HepG2 (cell line): ENCODE measurements around the gene RHBDD1. TPM values are rescaled to one million over a fixed set of nuclear protein-coding genes. Genes with fewer than 3 reads are reported as not detected.

Source experiments
- ARHGAP35 ChIP-seq: sonication (generic); formaldehyde crosslinking; IDR thresholded peaks from 2 replicates; pipeline ENCODE4 v1.9.0; 2022; ENCODE audit warnings: mild to moderate bottlenecking, inconsistent platforms, moderate library complexity, missing genetic modification reagents, borderline replicate concordance
- ERF ChIP-seq: IDR thresholded peaks from 2 replicates; pipeline ENCODE4 v1.6.1; 2018; ENCODE audit warnings: missing biosample characterization, missing genetic modification reagents
- EZH2 ChIP-seq: conservative IDR thresholded peaks from 2 replicates; pipeline ENCODE4 v1.6.1; 2012; ENCODE audit warnings: mild to moderate bottlenecking, low read depth, low read length, moderate library complexity
- HDAC6 ChIP-seq: fragments of 200-600 bp; sonication (generic); IDR thresholded peaks from 2 replicates; pipeline ENCODE4 v1.7.0; 2017; ENCODE audit warnings: mild to moderate bottlenecking, antibody characterized with exemption, low read length, low read depth
- KAT7 ChIP-seq: IDR thresholded peaks from 2 replicates; pipeline ENCODE4 v1.6.1; 2018; ENCODE audit warnings: borderline replicate concordance, missing compliant biosample characterization
- ONECUT2 ChIP-seq: sonication (generic); formaldehyde crosslinking; IDR thresholded peaks from 2 replicates; pipeline ENCODE4 v1.4.0; 2020; ENCODE audit warnings: missing genetic modification reagents
- PHF8 ChIP-seq: sonication (generic); formaldehyde crosslinking; IDR thresholded peaks from 2 replicates; pipeline ENCODE4 v1.5.0; 2020; ENCODE audit warnings: missing genetic modification reagents
- RXRB ChIP-seq: IDR thresholded peaks from 2 replicates; pipeline ENCODE4 v1.6.1; 2016; ENCODE audit warnings: borderline replicate concordance, missing genetic modification reagents, missing compliant biosample characterization
- ZFP36 ChIP-seq: fragments of 150-350 bp; IDR thresholded peaks from 2 replicates; pipeline ENCODE4 v1.6.1; 2018; ENCODE audit warnings: borderline replicate concordance, low read length, low read depth; ENCODE audit not compliant: partially characterized antibody
- ZNF260 ChIP-seq: sonication (generic); formaldehyde crosslinking; IDR thresholded peaks from 2 replicates; pipeline ENCODE4 v1.4.0; 2020; ENCODE audit warnings: missing genetic modification reagents, low read depth, mild to moderate bottlenecking, borderline replicate concordance
- ZNF282 ChIP-seq: fragments of 450-650 bp; IDR thresholded peaks from 2 replicates; pipeline ENCODE4 v1.6.1; 2018; ENCODE audit not compliant: partially characterized antibody
- ZNF296 ChIP-seq: sonication (generic); formaldehyde crosslinking; conservative IDR thresholded peaks from 2 replicates; pipeline ENCODE4 v1.5.0; 2020; ENCODE audit warnings: mild to moderate bottlenecking, missing genetic modification reagents
- ZNF441 ChIP-seq: sonication (generic); formaldehyde crosslinking; IDR thresholded peaks from 2 replicates; pipeline ENCODE4 v1.7.0; 2021; ENCODE audit warnings: missing genetic modification reagents, borderline replicate concordance
- ZNF678 ChIP-seq: sonication (generic); formaldehyde crosslinking; IDR thresholded peaks from 2 replicates; pipeline ENCODE4 v1.4.0; 2020; ENCODE audit warnings: mild to moderate bottlenecking, missing genetic modification reagents
- ZSCAN20 ChIP-seq: sonication (generic); formaldehyde crosslinking; IDR thresholded peaks from 2 replicates; pipeline ENCODE4 v1.4.0; 2020; ENCODE audit warnings: missing genetic modification reagents, mild to moderate bottlenecking, borderline replicate concordance
- polyA plus RNA-seq, 8 experiments: library from polyadenylated mRNA; depleted of rRNA in 3 of 8; stranded (reverse) in 7 of 8; unstranded in 1 of 8; fragments of >200 nt; fragmentation: Illumina TruSeq in 4 of 8; extraction: Trizol in 4 of 8; gene quantifications; 2 replicates each; pipeline versions ENCODE4 v1.2.1 to v1.2.3, GENCODE V29; 2011 to 2016; ENCODE audit warnings: low read depth in 4 of 8, missing spikeins in 1 of 8, mixed read lengths in 1 of 8; ENCODE audit not compliant: insufficient read depth in 1 of 8
- total RNA-seq, 5 experiments: library from RNA; depleted of rRNA; stranded (reverse); fragments of >200 nt; fragmentation: Illumina TruSeq; extraction: Trizol; gene quantifications; 2 replicates each; pipeline ENCODE4 v1.2.3, GENCODE V29; 2016; ENCODE audit warnings: low read depth in 1 of 5
- TF ChIP-seq, protein P1 (sequence below): IDR thresholded peaks from 2 replicates; pipeline ENCODE4 v1.6.1; 2018; ENCODE audit warnings: missing genetic modification reagents
- TF ChIP-seq, protein P2 (sequence below): sonication (generic); formaldehyde crosslinking; IDR thresholded peaks from 2 replicates; pipeline ENCODE4 v1.4.0; 2020; ENCODE audit warnings: missing genetic modification reagents
- TF ChIP-seq, protein P3 (sequence below): sonication (generic); formaldehyde crosslinking; IDR thresholded peaks from 2 replicates; pipeline ENCODE4 v1.5.0; 2020; ENCODE audit warnings: missing genetic modification reagents
- TF ChIP-seq, protein P4 (sequence below): sonication (generic); formaldehyde crosslinking; IDR thresholded peaks from 2 replicates; pipeline ENCODE4 v1.4.0; 2020; ENCODE audit warnings: missing genetic modification reagents, borderline replicate concordance
- TF ChIP-seq, protein P5 (sequence below): sonication (generic); formaldehyde crosslinking; IDR thresholded peaks from 2 replicates; pipeline ENCODE4 v1.5.0; 2020; ENCODE audit warnings: missing genetic modification reagents, mild to moderate bottlenecking, borderline replicate concordance
- TF ChIP-seq, protein P6 (sequence below): sonication (generic); formaldehyde crosslinking; IDR thresholded peaks from 2 replicates; pipeline ENCODE4 v1.5.1; 2020; ENCODE audit warnings: mild to moderate bottlenecking, missing genetic modification reagents, moderate library complexity

The RHBDD1 gene
- total and polyA plus RNA-seq, 2 of the 13 experiments (the other 11 are each of a cell fraction or from before 2014, with no cell fraction given), result 8.2 to 9.5 TPM

DNA sequence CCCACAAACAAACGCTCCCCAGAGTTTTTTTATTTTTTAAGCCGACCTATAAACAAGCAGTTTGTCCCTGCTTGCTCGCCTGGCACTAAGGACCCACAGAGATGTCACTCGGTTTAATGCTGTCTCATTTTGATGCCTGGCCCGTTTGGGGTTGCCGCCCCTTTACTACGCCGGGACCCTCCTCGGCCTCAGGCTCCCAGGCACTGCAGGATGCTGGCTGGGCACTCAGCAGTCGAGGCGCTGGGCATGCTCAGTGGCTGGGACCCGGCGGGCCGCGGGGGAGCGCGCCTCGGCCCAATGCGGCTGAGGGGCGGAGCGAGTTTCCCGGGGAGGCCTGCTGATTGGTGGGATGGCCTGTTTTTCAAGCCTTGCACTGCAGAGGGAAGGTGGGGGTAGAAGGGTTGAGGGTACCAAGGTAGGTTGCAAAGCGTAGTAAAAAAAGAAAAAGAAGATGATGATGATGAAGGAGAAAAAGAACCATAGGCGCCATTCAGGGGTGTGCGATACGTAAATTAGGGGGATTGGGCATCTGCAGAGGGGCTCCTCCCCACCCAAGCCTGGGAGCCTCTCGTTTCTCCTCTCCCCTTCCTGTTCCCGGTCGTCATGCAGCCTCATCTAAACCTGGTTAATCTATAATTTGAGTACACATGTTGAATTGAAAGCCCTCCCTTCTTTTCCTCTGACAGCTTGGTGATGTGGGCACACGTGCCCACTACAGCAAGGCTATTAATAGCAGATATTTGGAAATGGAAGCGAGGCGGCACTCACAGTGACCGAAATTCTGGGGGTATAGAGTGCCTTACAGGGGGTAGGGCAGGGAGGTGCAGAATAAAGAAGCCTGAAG lies 34.7 kb upstream of the RHBDD1 start (continued):
- TF ChIP-seq, protein P1, sequence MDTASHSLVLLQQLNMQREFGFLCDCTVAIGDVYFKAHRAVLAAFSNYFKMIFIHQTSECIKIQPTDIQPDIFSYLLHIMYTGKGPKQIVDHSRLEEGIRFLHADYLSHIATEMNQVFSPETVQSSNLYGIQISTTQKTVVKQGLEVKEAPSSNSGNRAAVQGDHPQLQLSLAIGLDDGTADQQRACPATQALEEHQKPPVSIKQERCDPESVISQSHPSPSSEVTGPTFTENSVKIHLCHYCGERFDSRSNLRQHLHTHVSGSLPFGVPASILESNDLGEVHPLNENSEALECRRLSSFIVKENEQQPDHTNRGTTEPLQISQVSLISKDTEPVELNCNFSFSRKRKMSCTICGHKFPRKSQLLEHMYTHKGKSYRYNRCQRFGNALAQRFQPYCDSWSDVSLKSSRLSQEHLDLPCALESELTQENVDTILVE (CRISPR knock-in tag), result 0 out of 2 replicates have a peak, but pooled peaks have one; percentile 28
- TF ChIP-seq ZNF296 (CRISPR knock-in tag), result no peak
- TF ChIP-seq, protein P2, sequence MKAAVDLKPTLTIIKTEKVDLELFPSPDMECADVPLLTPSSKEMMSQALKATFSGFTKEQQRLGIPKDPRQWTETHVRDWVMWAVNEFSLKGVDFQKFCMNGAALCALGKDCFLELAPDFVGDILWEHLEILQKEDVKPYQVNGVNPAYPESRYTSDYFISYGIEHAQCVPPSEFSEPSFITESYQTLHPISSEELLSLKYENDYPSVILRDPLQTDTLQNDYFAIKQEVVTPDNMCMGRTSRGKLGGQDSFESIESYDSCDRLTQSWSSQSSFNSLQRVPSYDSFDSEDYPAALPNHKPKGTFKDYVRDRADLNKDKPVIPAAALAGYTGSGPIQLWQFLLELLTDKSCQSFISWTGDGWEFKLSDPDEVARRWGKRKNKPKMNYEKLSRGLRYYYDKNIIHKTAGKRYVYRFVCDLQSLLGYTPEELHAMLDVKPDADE, result no peak
- no peak for TF ChIP-seq RXRB (CRISPR knock-in tag)
- TF ChIP-seq, protein P3, sequence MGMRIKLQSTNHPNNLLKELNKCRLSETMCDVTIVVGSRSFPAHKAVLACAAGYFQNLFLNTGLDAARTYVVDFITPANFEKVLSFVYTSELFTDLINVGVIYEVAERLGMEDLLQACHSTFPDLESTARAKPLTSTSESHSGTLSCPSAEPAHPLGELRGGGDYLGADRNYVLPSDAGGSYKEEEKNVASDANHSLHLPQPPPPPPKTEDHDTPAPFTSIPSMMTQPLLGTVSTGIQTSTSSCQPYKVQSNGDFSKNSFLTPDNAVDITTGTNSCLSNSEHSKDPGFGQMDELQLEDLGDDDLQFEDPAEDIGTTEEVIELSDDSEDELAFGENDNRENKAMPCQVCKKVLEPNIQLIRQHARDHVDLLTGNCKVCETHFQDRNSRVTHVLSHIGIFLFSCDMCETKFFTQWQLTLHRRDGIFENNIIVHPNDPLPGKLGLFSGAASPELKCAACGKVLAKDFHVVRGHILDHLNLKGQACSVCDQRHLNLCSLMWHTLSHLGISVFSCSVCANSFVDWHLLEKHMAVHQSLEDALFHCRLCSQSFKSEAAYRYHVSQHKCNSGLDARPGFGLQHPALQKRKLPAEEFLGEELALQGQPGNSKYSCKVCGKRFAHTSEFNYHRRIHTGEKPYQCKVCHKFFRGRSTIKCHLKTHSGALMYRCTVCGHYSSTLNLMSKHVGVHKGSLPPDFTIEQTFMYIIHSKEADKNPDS (CRISPR knock-in tag), result no peak
- 0 out of 2 replicates have a peak, but pooled peaks have one; percentile 3 for TF ChIP-seq ZNF441 (CRISPR knock-in tag)
- TF ChIP-seq ZNF282, result no peak
- TF ChIP-seq ARHGAP35 (CRISPR knock-in tag), result peak; percentile 30; the same call in 1 of the 2 replicates
- no peak for TF ChIP-seq ZFP36
- TF ChIP-seq EZH2, result no peak
- TF ChIP-seq ONECUT2 (CRISPR knock-in tag), result no peak
- TF ChIP-seq, protein P4, sequence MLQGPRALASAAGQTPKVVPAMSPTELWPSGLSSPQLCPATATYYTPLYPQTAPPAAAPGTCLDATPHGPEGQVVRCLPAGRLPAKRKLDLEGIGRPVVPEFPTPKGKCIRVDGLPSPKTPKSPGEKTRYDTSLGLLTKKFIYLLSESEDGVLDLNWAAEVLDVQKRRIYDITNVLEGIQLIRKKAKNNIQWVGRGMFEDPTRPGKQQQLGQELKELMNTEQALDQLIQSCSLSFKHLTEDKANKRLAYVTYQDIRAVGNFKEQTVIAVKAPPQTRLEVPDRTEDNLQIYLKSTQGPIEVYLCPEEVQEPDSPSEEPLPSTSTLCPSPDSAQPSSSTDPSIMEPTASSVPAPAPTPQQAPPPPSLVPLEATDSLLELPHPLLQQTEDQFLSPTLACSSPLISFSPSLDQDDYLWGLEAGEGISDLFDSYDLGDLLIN (CRISPR knock-in tag), result 0 out of 2 replicates have a peak, but pooled peaks have one; percentile 22
- TF ChIP-seq PHF8 (CRISPR knock-in tag), result 0 out of 2 replicates have a peak, but pooled peaks have one; percentile 21
- TF ChIP-seq HDAC6, result no peak
- TF ChIP-seq KAT7 (CRISPR knock-in tag), result peak; percentile 35; the same call in 1 of the 2 replicates
- TF ChIP-seq, protein P5, sequence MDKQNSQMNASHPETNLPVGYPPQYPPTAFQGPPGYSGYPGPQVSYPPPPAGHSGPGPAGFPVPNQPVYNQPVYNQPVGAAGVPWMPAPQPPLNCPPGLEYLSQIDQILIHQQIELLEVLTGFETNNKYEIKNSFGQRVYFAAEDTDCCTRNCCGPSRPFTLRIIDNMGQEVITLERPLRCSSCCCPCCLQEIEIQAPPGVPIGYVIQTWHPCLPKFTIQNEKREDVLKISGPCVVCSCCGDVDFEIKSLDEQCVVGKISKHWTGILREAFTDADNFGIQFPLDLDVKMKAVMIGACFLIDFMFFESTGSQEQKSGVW (CRISPR knock-in tag), result no peak
- TF ChIP-seq ZNF260 (CRISPR knock-in tag), result no peak
- no peak for TF ChIP-seq ZSCAN20 (CRISPR knock-in tag)
- 0 out of 2 replicates have a peak, but pooled peaks have one; percentile 6 for TF ChIP-seq ERF
- TF ChIP-seq, protein P6, sequence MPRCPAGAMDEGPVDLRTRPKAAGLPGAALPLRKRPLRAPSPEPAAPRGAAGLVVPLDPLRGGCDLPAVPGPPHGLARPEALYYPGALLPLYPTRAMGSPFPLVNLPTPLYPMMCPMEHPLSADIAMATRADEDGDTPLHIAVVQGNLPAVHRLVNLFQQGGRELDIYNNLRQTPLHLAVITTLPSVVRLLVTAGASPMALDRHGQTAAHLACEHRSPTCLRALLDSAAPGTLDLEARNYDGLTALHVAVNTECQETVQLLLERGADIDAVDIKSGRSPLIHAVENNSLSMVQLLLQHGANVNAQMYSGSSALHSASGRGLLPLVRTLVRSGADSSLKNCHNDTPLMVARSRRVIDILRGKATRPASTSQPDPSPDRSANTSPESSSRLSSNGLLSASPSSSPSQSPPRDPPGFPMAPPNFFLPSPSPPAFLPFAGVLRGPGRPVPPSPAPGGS (CRISPR knock-in tag), result no peak
- TF ChIP-seq ZNF678 (CRISPR knock-in tag), result no peak
